Mammary epithelial cell (primary cell): ENCODE results near the gene MAPKAPK5.
"Not testable (repeated sequence)": the region's sequence is repeated elsewhere in the genome, so short reads cannot be mapped to it uniquely, and the experiment has no call there.

ENCODE experiments used
- EZH2 ChIP-seq: IDR thresholded peaks from 2 replicates; pipeline ENCODE4 v1.6.1; 2012; ENCODE audit warnings: low read length, inconsistent platforms, borderline replicate concordance
- TF ChIP-seq, protein P1 (sequence below), 2 donors: IDR thresholded peaks in 1 of 2; conservative IDR thresholded peaks in 1 of 2; 2 replicates each; pipeline ENCODE4 v1.5.1; 2011 to 2012; ENCODE audit warnings: inconsistent platforms in 2 of 2, low read length in 2 of 2, mild to moderate bottlenecking in 2 of 2, control low read depth in 1 of 2, low read depth in 1 of 2; ENCODE audit not compliant: insufficient read depth in 1 of 2; ENCODE audit errors: extremely low read depth in 1 of 2

DNA sequence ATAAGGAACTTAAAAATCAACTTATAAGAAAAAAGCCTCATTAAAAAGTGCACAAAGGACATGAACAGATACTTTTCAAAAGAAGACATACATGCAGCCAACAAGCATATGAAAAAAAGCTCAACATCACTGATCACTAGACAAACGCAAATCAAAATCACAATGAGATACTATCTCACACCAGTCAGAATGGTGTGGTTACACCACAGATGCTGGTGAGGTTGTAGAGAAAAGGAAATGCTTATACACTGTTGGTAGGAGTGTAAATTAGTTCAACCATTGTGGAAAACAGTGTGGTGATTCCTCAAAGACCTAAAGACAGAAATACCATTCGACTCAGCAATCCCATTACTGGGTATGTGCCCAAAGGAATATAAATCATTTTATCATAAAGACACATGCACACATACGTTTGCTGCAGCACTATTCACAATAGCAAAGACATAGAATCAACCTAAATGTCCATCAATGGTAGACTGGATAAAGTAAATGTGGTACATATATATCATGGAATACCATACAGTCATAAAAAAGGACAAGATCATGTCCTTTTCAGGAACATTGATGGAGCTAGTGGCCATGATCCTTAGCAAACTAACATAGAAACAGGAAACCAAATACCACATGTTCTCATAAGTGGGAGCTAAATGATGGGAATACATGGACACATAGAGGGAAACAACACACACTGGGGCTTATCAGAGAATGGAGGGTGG is 109.1 kb downstream of the MAPKAPK5 start:
- TF ChIP-seq, protein P1, sequence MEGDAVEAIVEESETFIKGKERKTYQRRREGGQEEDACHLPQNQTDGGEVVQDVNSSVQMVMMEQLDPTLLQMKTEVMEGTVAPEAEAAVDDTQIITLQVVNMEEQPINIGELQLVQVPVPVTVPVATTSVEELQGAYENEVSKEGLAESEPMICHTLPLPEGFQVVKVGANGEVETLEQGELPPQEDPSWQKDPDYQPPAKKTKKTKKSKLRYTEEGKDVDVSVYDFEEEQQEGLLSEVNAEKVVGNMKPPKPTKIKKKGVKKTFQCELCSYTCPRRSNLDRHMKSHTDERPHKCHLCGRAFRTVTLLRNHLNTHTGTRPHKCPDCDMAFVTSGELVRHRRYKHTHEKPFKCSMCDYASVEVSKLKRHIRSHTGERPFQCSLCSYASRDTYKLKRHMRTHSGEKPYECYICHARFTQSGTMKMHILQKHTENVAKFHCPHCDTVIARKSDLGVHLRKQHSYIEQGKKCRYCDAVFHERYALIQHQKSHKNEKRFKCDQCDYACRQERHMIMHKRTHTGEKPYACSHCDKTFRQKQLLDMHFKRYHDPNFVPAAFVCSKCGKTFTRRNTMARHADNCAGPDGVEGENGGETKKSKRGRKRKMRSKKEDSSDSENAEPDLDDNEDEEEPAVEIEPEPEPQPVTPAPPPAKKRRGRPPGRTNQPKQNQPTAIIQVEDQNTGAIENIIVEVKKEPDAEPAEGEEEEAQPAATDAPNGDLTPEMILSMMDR (conservative IDR thresholded peaks at IDR 0.05 in 1 of 2, IDR thresholded peaks at IDR 0.05 in 1 of 2; ENCODE audit: extremely low read depth in 1 of 2, insufficient read depth in 1 of 2, low read depth in 1 of 2, low read length in 2 of 2) = not testable (repeated sequence)
- not testable (repeated sequence) for TF ChIP-seq EZH2
